NCI-H748 treated with DMSO at 0.1 percent for 48 hours (cell line): ENCODE measurements around the gene VPS4A.
"Not testable (repeated sequence)": the region's sequence is repeated elsewhere in the genome, so short reads cannot be mapped to it uniquely, and the experiment has no call there.

Experiments used
- DNase-seq: peaks from one replicate; lab custom pipeline; 2025; lab: John Stamatoyannopoulos, UW

The VPS4A gene

DNA sequence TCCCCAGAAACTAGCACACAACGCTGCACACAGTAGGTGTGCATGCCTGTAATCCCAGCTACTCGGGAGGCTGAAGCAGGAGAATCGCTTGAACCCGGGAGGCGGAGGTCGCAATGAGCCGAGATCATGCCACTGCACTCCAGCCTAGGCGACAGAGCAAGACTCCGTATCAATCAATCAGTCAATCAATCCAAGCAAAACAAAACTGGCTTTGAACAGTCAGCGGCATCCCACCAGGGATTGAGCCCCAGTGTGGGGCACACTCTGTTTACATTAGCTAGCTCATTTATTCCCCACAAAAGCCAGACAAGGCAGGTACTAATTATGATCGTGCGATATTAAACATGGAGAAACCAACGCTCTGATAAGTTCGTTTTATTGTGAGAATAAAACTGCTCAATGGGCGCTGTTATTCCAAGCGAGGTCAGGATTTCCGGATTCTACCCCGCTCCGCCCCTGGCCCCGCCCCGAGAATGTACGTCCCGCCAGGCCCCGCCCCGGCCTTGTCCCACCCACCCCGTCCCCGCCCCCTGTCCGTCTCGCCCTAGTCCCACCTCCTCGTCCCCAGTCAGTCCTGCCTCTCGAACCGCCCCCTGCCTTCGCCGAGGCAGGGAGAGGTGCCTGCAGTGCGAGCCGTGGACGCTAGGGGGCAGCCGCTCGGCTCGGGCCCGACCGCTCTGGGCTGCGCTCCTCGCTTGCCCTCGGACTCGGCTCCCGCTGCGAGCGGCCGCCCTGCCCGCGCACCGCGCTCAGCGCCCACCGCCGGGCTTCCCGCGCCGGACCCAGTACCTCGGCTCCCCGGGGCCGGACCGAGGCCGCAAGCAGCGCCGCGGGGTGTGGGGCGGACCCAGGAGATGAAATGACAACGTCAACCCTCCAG is at the start of gene VPS4A:
Gene VPS4A (plus strand): TSS at position 698 of the 880 bp plus-strand sequence. CDS start 162 bp downstream, at position 860.
- peak; percentile 80 for DNase-seq

DNA sequence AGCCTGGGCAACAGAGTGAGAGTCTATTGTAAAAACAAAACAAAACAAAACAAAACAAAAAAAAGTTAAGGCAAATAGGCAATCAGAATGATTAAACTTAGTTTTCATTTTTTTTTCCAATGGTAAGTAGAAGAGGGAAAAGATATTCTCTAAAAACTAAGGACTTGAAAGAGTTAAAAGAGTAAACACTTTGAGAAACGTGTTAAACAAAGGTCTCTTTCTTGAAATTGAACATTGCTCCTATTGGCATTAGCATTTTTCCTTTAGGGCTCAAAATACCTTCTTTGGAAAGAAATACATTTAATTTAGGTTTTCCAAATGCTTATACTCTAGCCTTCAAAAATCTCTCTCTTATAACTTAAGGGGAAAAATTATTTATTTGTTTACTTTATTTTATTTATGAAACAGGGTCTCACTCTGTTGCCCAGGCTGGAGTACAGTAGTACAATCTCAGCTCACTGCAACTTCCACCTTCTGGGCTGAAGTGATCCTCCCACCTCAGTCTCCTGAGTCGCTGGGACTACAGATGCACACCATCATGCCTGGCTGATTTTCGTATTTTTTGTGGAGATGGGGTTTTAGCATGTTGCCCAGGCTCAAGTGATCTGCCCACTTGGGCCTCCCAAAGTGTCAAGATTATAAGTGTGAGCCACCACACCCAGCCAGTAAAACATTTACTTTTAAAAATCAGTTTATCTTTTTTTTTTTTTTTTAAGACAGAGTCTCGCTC is 44.7 kb upstream of the VPS4A start:
- DNase-seq = no peak

DNA sequence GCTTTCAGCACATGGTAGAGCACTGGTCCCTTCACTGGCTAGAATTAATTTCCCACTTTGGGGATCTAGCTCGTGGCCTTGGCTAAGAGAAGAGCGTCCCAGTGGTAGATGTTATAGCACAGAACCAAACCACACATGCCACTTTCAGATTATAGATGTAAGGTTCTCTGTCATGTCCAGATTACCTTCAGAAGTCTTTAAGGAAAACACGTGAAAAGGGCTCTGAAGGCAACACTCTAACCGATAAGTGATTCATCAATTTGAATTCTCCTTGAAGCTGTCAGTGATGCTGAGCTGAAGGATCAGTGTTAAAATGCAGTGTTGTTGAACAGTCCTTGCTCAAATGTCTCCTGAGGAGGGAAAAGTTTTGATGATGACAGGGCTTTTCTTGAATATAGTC is 43.5 kb upstream of the VPS4A start:
- no peak for DNase-seq

DNA sequence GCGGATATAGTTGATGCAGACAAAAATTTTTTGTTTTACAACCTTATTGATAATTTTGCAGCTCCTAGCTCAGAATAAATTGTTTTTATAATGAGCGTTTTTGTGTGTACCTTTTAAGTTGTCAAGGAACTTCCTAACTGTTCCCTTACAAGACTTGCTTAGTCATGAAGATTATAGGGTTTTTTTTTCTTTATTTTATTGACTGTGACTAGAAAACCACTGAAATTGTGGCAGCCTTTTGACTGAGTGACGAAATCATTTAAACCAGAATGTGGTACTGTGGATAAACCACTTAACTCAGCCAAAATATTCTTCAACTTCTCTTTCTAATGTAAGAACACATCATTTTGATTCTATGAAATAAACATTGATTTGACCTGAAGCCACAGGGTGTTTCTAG is 40.8 kb upstream of the VPS4A start:
- DNase-seq = no peak

DNA sequence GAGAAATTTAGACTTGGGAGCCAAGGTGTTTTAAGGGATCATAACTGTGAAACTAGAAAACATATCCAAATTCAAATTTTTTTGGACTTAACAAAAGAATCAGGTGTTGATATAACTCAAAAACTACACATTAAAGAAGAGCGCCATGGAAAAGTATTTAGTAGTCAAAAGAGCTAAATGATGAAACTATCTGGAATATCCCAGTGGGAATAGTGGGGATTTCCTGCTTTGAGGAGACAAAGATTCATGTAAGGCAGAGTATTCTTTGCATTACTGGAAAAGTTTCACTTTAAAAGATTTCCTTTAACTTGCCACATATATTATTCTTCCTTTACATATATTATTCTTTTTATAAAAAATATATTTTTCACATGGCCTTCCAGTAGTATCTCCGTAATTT is 40.3 kb upstream of the VPS4A start:
- DNase-seq = no peak

DNA sequence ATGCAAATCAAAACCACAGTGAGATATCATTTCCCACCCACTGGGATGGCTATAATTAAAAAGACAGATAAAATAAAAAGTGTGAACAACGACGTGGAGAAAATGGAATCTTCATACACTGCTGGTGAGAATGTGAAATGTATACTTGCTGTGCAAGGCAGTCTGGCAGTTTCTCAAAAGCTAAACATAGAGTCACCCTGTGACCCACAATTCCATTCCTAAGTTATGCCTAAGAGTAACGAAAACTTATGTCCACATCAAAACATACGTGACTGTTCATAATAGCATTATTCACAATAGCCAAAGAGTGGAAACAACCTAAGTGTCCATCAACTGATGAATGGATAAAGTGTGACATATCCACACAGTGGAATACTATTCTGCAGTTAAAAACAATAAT is 38.1 kb upstream of the VPS4A start:
- no peak for DNase-seq

DNA sequence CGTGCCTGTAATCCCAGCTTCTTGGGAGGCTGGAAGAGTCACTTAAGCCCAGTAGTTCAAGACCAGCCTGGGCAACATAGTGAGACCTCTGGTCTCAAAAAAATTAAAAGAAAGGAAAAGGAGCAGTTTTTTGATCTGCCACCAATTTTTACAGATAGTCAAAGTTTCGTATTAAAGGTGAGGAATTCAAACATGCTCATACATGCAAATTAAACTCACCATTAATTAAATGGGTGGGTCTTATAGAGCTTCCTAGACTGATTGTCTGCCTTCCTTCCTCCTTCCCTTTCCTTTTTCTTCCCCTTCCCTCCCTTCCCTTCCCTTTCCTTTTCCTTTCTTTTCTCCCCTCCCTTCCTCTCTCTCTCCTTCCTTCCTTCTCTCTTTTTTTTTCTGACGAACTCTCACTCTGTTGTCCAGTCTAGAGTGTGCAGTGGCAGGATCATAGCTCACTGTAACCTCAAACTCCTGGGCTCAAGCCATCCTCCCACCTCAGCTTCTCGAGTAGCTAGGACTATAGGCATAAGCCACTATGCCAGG is 36.4 kb upstream of the VPS4A start:
- no peak for DNase-seq

DNA sequence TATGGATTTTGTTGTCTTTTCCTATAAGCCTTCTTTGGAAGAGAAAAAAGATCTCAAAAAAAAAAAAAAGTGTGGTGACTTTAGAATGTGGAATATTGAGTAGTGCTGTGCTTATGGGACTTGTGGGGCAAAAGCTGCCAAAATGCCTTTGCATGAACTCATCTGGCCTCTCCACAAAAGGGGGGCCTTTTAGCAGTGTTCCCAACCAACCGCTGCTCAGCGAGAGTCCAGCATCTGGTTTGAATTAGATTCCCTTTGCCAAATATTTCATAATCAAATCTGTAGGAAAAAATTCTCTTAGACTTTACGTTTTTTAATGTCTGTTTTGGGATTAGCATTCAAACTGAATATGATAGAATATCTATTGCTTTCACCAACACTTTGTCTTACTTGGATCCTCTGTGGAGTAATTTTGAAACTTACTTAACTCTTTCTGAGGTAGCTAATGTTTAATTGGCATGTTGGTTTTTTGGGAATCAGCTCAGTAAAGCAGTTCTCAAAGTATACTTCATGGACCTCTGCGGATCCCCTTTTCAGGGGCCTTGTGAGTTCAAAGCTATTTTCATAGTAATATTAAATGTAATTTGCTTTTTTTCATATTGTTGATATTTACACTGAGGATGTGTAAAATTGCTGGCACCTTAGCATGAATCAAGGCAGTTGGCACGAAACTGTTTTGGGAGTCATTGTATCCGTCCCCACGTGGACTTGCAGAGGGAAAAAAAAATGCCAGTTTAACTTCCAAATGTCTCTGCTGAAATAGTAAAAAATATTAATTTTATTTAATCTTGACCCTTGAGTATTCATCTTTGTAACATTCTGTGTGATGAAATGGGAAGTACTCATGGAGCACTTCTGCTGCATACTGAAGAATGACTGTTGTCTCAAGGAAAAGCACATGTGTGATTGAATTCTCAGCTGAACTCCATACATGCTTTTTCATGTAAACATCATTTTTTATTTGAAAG is 34.7 kb upstream of the VPS4A start:
- no peak for DNase-seq

DNA sequence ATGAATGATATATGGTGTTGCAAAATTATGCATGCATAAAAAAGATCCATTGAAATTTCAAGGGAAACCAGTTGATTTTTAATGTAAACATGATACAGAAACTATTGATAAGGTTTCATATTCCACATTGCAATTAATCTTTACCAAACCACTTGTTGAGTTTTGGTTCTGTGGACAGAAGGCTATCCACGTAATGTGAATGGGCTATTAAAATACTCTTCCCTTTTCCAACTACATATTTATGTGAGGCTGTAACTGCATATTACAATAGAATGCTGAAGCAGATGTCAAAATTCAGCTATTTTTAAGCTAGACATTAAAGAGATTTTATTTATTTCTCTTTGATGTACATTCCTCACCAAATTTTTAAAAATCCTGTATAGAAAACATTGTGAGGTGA is 33.7 kb upstream of the VPS4A start:
- no peak for DNase-seq

DNA sequence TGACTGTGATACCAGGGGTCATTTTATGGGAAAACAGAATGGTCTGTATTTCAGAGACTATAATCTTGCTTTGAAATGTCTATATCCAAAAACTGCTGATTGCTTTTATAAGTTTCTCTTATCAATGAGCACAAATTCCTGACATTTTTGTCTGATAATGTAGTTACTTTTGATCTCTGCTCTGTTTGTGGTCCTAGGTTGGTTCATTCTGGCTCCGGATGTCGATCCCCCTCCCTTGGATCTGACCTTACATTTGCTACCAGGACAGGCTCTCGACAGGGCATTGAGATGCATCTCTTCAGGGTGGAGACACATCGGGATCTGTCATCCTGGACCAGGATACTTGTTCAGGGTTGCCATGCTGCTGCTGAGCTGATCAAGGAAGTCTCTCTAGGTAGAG is 27.3 kb upstream of the VPS4A start:
- DNase-seq = no peak

DNA sequence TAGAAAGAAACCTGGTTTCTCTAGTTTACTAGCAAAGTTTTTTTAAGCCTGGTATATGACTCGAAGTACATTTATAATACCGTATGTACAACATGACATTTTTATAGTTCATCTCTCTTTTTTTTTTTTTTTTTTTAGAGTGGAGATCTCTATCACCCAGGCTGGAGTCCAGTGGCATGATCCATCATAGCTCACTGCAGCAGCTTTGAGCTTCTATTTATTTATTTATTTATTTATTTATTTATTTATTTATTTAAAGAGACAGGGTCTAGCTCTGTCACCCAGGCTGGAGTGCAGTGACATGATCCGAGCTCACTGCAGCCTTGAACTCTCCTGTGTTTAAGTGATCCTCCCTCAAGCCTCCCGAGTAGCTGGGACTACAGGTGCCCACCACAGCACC is 25.9 kb upstream of the VPS4A start:
- no peak for DNase-seq

DNA sequence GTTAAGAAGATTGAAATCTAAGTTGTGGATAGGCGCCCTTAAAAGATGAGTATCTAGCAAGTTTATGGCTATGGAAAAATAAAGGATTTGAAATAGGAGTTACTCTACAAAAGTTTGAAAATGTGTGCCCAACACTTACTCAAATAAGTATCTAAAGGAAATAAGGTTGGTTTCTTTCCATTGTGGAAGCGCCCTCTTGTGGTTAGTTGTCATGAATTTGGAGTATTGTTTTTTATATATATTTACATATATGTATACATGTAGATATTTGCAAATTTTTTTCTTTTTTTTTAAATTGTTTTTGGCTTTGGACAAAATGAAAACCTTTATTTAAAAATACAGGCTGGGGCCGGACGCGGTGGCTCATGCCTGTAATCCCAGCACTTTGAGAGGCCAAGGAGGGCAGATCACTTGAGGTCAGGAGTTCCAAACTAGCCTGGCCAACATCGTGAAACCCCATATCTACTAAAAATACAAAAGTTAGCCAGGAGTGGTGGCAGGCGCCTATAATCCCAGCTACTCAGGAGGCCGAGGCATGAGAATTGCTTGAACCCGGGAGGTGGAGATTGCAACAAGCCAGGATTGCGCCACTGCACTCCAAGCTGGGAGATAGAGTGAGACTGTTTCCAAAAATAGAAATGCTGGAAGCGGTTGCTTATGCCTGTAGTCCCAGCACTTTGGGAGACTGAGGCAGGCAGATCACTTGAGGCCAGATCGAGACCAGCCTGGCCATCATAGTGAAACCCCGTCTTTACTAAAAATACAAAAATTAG is 24.0 kb upstream of the VPS4A start:
- DNase-seq = peak; percentile 11

DNA sequence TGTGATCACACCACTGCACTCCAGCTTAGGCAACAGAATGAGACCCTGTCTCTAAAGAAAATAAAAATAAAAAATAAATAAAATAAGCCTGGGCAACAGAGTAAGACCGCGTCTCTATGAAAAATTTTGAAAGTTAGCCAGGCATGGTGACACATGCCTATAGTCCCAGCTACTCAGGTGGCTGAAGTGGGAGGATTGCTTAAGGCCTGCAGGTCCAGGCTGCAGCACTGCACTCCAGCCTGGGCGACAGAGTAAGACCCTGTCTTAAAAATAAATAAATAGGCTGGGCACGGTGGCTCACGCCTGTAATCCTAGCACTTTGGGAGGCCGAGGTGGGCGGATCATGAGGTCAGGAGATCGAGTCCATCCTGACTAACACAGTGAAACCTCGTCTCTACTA is 19.5 kb upstream of the VPS4A start:
- DNase-seq = not testable (repeated sequence)

DNA sequence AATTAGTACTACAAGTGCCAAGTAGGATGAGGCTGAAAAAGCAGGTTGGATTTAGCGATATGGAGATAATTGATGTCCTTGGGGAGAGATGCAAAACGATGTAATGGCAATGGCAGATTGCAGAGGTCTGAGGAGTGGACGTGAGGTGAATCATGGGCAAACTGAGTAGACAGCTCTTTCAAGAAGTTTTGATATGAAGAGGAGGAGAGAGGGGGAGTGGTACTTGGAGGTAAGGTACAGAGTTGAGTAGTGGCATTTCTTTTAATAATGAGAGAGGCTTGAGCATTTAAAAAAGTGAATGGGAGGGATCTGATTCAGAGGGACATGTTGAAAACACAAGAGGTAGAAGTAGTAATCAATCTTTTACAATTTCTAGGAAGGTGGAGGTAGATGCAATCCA is 17.7 kb upstream of the VPS4A start:
- DNase-seq = no peak

DNA sequence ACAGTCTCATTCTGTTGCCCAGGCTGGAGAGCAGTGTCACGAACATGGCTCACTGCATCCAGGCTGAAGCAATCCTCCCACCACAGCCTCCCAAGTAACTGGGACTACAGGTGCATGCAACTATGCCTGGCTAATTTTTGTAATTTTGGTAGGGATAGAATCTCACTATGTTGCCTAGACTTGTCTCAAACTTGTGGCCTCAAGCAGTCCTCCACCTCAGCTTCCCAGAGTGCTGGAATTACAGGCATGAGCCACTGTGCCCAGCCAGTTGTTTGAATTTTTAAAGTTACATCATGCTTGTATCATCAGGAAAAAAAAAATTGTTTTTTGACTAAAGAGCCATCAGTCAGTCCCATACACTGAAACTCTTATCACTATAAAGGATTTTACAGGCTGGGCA is 17.1 kb upstream of the VPS4A start:
- no peak for DNase-seq

DNA sequence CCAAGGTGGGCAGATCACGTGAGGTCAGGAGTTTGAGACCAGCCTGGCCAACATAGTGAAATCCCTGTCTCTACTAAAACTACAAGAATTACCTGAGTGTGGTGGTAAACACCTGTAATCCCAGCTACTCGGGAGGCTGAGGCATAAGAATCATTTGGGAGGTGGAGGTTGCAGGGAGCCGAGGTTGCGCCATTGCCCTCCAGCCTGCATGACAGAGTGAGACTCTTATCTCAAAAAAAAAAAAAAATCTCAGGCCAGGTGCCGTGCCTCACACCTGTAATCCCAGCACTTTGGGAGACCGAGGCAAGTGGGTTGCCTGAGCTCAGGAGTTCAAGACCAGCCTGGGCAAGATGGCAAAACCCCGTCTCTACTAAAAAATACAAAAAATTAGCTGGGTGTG is 14.4 kb upstream of the VPS4A start:
- DNase-seq = not testable (repeated sequence)

DNA sequence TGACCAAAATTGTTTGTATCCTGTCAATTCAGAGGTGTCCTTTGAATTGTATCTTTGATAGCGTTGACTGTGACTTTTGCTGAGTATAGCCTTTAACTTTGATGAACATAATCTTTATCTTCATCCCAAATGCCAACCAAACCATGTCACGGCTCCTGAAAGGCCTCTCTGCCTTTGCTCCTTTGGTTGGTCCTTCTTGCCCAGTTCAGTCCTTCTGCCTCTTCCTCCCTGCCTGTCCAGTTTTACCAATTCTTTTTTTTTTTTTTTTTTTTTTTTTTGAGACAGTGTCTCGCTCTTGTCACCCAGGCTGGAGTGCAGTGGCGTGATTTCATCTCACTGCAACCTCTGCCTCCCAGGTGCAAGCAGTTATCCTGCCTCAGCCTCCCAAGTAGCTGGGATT is 12.9 kb upstream of the VPS4A start:
- DNase-seq = no peak

DNA sequence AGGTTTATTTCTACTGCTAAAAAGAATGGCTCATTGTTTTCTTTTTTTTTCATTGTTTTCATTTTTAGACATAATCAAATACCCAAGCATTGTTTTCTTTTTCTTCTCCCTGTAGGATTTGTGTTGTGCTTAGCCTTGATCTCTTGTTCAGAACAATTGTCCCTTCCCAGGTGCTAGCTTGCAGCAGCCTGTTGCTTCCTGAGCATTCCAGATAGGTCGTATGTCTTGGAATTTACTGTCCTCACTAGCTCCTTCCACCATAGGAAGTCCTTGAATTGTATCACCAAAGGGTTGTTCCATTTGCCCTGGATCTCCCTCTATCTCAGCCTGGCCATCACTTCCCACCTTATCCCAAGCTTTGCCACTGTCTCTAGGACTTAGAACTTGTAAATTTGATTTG is 10.0 kb upstream of the VPS4A start:
- DNase-seq = no peak

DNA sequence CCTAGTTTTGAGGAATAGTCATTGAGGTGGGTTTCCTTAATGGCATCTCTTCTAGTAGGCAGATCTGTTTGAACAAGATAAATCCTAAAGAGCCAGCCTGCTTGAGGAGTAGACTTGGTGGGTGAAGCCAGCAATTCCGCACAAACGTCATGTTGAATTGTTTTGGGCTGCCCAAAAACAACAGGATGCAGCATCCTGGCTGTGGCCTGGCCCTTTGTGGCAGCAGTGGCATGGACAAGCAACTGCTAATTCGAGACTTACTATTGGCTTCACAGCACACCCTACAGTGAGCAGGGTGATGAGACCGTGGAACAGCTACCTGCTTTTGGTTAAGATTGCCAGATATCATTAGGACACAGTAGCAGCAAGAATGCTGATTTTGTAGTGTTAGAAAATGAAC is 9.3 kb upstream of the VPS4A start:
- DNase-seq = no peak

DNA sequence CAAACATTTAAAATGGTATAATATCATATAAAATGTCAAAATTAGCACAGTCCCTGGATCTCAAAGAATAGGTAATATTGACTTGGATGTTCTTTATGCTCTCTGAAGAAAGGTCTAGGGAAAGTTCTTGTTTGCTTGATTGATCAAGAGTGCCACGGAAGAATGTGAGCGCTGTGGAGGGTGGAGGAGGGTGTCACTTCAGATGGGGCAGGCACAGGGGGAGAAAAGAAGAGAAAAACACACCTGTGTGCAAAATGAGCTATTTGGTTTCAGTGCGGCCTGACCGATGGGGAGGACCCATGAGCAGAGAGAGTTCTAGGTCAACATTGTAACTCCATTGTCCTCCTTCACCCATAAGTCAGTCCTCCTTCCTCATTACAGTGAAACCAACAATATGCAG is 8.8 kb upstream of the VPS4A start:
- DNase-seq = no peak

DNA sequence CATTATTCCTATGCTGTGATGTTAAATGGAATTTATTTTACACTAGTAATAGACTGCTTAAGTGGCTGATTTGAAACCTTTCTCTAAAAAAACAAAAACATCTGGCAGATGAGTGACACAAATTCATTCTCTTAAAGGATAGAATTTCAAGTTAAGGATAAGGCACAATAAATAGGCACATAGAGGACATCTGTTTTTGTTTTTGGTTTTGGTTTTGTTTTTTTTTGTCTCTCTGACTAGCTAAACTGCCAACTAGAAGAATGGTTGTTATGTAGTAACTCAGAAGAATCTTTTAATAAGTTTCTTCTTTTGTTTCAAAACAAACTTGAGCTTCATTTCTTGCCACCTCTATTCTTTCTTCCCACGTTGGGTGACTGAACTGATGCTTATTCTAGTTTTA is 5.1 kb upstream of the VPS4A start:
- no peak for DNase-seq
